Measurements from ENCODE around the gene VGLL1. TPM values are rescaled to one million over a fixed set of nuclear protein-coding genes. Genes with fewer than 3 reads are reported as not detected.
A peak's percentile ranks its signal among the peaks of the same experiment; 100 is the strongest.

Gene VGLL1
- total and polyA plus RNA-seq, 2 experiments from 2014 or later, result not detected

GRCh38 chrX:136585960-136586359 lies 53.9 kb downstream of the VGLL1 start:
- H3K79me2 ChIP-seq (replicated peaks; ENCODE audit: insufficient read depth), result no peaks in the 10 kb centered on the region
- H3F3A ChIP-seq (replicated peaks; ENCODE audit: low read depth), result no peaks in the 10 kb centered on the region
- H3K4me2 ChIP-seq, result no peak overlapping the region
- no peaks in the 10 kb centered on the region for H3K9me2 ChIP-seq (ENCODE audit: insufficient read depth)
- no peaks in the 10 kb centered on the region for H3K9me3 Mint-ChIP-seq
- H3K4me3 Mint-ChIP-seq, result no peak overlapping the region
- H3K4me3 ChIP-seq, result no peak overlapping the region
- no peaks in the 10 kb centered on the region for H3K4me1 ChIP-seq (ENCODE audit: insufficient read depth)
- no peak overlapping the region for H3K27ac ChIP-seq (ENCODE audit: low read depth)
- H2AFZ ChIP-seq, result peak overlapping the region; percentile 52; the same call in 1 of the 2 replicates
- no peaks in the 10 kb centered on the region for H3K36me3 Mint-ChIP-seq (ENCODE audit: low read depth)
- H3K4me1 Mint-ChIP-seq, result peaks cover 22% of the 10 kb centered on the region; the same call in 2 of the 3 replicates
- peak; percentile 54; the same call in 2 of the 3 replicates for ATAC-seq
- peak; percentile 17 for DNase-seq (ENCODE audit: low spot score)
- H3K27ac Mint-ChIP-seq, result no peak overlapping the region
- H3K36me3 ChIP-seq (ENCODE audit: insufficient read depth), result no peaks in the 10 kb centered on the region
- no peaks in the 10 kb centered on the region for H4K20me1 ChIP-seq (replicated peaks; ENCODE audit: insufficient read depth)
- no peak for TF ChIP-seq CREB1 (CRISPR knock-in tag; IDR thresholded peaks at IDR 0.05; ENCODE audit: low read depth)
- no peak for TF ChIP-seq ZNF331 (CRISPR knock-in tag; IDR thresholded peaks at IDR 0.05; ENCODE audit: low read depth)
- TF ChIP-seq, protein P1, sequence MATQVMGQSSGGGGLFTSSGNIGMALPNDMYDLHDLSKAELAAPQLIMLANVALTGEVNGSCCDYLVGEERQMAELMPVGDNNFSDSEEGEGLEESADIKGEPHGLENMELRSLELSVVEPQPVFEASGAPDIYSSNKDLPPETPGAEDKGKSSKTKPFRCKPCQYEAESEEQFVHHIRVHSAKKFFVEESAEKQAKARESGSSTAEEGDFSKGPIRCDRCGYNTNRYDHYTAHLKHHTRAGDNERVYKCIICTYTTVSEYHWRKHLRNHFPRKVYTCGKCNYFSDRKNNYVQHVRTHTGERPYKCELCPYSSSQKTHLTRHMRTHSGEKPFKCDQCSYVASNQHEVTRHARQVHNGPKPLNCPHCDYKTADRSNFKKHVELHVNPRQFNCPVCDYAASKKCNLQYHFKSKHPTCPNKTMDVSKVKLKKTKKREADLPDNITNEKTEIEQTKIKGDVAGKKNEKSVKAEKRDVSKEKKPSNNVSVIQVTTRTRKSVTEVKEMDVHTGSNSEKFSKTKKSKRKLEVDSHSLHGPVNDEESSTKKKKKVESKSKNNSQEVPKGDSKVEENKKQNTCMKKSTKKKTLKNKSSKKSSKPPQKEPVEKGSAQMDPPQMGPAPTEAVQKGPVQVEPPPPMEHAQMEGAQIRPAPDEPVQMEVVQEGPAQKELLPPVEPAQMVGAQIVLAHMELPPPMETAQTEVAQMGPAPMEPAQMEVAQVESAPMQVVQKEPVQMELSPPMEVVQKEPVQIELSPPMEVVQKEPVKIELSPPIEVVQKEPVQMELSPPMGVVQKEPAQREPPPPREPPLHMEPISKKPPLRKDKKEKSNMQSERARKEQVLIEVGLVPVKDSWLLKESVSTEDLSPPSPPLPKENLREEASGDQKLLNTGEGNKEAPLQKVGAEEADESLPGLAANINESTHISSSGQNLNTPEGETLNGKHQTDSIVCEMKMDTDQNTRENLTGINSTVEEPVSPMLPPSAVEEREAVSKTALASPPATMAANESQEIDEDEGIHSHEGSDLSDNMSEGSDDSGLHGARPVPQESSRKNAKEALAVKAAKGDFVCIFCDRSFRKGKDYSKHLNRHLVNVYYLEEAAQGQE (IDR thresholded peaks at IDR 0.05; ENCODE audit: unreplicated experiment), result no peak
- no peak for TF ChIP-seq JUNB (IDR thresholded peaks at IDR 0.05; ENCODE audit: unreplicated experiment)
- TF ChIP-seq POLR2AphosphoS5 (IDR thresholded peaks at IDR 0.05; ENCODE audit: low read depth), result no peak
- TF ChIP-seq, protein P2, sequence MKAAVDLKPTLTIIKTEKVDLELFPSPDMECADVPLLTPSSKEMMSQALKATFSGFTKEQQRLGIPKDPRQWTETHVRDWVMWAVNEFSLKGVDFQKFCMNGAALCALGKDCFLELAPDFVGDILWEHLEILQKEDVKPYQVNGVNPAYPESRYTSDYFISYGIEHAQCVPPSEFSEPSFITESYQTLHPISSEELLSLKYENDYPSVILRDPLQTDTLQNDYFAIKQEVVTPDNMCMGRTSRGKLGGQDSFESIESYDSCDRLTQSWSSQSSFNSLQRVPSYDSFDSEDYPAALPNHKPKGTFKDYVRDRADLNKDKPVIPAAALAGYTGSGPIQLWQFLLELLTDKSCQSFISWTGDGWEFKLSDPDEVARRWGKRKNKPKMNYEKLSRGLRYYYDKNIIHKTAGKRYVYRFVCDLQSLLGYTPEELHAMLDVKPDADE (IDR thresholded peaks at IDR 0.05), result no peak
- TF ChIP-seq EZH2 (IDR thresholded peaks at IDR 0.05; ENCODE audit: low read depth, unreplicated experiment), result no peak
- H3K27me3 ChIP-seq (ENCODE audit: insufficient read depth), result no peaks in the 10 kb centered on the region
- peaks cover 2% of the 10 kb centered on the region for H3K27me3 Mint-ChIP-seq (ENCODE audit: insufficient read depth, low read depth, poor library complexity)

DNA sequence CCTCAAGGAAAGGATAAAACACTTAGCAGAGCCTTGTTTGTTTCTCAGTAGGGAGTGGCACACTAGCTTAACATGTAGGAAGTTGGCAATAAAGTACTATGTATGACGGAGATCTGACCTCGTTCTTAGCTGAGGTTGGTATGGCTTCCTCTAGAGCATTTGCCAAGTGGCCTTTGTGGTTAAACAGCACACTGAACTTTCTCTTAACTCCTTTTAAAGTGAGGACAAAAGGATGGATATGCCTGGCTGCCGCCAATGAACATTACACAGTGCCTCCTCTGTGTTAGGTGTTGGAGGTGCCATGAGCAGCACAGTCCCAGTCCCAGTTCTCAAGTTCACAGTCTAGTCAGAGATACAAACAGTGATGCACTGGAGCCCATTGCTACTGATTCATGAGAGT lies 54.4 kb downstream of the VGLL1 start:
- H3K9me2 ChIP-seq (ENCODE audit: insufficient read depth), result no peaks in the 10 kb centered on the region
- H3K9me3 Mint-ChIP-seq, result no peaks in the 10 kb centered on the region
- no peaks in the 10 kb centered on the region for H3K27me3 ChIP-seq (ENCODE audit: insufficient read depth)
- no peaks in the 10 kb centered on the region for H3K79me2 ChIP-seq (replicated peaks; ENCODE audit: insufficient read depth)
- no peak overlapping the region for H3K4me3 ChIP-seq
- no peaks in the 10 kb centered on the region for H3K4me1 ChIP-seq (ENCODE audit: insufficient read depth)
- no peak overlapping the region for H3K27ac ChIP-seq (ENCODE audit: low read depth)
- peak overlapping the region; percentile 52; the same call in 1 of the 2 replicates for H2AFZ ChIP-seq
- H3K4me1 Mint-ChIP-seq, result peaks cover 22% of the 10 kb centered on the region; the same call in 2 of the 3 replicates
- no peak overlapping the region for H3K4me3 Mint-ChIP-seq
- H3K36me3 ChIP-seq (ENCODE audit: insufficient read depth), result no peaks in the 10 kb centered on the region
- no peak for ATAC-seq
- H3K4me2 ChIP-seq, result no peak overlapping the region
- peaks cover 2% of the 10 kb centered on the region for H3K27me3 Mint-ChIP-seq (ENCODE audit: insufficient read depth, low read depth, poor library complexity)
- H3F3A ChIP-seq (replicated peaks; ENCODE audit: low read depth), result no peaks in the 10 kb centered on the region
- no peaks in the 10 kb centered on the region for H3K36me3 Mint-ChIP-seq (ENCODE audit: low read depth)
- H4K20me1 ChIP-seq (replicated peaks; ENCODE audit: insufficient read depth), result no peaks in the 10 kb centered on the region
- no peak for DNase-seq (ENCODE audit: low spot score)
- no peak overlapping the region for H3K27ac Mint-ChIP-seq
- TF ChIP-seq, protein P3, sequence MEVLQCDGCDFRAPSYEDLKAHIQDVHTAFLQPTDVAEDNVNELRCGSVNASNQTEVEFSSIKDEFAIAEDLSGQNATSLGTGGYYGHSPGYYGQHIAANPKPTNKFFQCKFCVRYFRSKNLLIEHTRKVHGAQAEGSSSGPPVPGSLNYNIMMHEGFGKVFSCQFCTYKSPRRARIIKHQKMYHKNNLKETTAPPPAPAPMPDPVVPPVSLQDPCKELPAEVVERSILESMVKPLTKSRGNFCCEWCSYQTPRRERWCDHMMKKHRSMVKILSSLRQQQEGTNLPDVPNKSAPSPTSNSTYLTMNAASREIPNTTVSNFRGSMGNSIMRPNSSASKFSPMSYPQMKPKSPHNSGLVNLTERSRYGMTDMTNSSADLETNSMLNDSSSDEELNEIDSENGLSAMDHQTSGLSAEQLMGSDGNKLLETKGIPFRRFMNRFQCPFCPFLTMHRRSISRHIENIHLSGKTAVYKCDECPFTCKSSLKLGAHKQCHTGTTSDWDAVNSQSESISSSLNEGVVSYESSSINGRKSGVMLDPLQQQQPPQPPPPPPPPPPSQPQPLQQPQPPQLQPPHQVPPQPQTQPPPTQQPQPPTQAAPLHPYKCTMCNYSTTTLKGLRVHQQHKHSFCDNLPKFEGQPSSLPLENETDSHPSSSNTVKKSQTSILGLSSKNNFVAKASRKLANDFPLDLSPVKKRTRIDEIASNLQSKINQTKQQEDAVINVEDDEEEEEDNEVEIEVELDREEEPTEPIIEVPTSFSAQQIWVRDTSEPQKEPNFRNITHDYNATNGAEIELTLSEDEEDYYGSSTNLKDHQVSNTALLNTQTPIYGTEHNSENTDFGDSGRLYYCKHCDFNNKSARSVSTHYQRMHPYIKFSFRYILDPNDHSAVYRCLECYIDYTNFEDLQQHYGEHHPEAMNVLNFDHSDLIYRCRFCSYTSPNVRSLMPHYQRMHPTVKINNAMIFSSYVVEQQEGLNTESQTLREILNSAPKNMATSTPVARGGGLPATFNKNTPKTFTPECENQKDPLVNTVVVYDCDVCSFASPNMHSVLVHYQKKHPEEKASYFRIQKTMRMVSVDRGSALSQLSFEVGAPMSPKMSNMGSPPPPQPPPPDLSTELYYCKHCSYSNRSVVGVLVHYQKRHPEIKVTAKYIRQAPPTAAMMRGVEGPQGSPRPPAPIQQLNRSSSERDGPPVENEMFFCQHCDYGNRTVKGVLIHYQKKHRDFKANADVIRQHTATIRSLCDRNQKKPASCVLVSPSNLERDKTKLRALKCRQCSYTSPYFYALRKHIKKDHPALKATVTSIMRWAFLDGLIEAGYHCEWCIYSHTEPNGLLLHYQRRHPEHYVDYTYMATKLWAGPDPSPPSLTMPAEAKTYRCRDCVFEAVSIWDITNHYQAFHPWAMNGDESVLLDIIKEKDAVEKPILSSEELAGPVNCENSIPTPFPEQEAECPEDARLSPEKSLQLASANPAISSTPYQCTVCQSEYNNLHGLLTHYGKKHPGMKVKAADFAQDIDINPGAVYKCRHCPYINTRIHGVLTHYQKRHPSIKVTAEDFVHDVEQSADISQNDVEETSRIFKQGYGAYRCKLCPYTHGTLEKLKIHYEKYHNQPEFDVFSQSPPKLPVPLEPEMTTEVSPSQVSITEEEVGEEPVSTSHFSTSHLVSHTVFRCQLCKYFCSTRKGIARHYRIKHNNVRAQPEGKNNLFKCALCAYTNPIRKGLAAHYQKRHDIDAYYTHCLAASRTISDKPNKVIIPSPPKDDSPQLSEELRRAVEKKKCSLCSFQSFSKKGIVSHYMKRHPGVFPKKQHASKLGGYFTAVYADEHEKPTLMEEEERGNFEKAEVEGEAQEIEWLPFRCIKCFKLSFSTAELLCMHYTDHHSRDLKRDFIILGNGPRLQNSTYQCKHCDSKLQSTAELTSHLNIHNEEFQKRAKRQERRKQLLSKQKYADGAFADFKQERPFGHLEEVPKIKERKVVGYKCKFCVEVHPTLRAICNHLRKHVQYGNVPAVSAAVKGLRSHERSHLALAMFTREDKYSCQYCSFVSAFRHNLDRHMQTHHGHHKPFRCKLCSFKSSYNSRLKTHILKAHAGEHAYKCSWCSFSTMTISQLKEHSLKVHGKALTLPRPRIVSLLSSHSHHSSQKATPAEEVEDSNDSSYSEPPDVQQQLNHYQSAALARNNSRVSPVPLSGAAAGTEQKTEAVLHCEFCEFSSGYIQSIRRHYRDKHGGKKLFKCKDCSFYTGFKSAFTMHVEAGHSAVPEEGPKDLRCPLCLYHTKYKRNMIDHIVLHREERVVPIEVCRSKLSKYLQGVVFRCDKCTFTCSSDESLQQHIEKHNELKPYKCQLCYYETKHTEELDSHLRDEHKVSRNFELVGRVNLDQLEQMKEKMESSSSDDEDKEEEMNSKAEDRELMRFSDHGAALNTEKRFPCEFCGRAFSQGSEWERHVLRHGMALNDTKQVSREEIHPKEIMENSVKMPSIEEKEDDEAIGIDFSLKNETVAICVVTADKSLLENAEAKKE (CRISPR knock-in tag; IDR thresholded peaks at IDR 0.05), result no peak
- no peak for TF ChIP-seq ZNF331 (CRISPR knock-in tag; IDR thresholded peaks at IDR 0.05; ENCODE audit: low read depth)
- TF ChIP-seq, protein P2 (IDR thresholded peaks at IDR 0.05), result no peak
- no peak for TF ChIP-seq EZH2phosphoT487 (IDR thresholded peaks at IDR 0.05; ENCODE audit: unreplicated experiment)
